GM12801 (cell line): ENCODE data around the gene ITGA4.

Source experiments
- TF ChIP-seq, protein P1 (sequence below): IDR thresholded peaks from one replicate; pipeline ENCODE4 v1.5.1; 2011; ENCODE audit warnings: control low read depth; ENCODE audit not compliant: insufficient read length; ENCODE audit errors: extremely low read depth

ITGA4 gene

DNA sequence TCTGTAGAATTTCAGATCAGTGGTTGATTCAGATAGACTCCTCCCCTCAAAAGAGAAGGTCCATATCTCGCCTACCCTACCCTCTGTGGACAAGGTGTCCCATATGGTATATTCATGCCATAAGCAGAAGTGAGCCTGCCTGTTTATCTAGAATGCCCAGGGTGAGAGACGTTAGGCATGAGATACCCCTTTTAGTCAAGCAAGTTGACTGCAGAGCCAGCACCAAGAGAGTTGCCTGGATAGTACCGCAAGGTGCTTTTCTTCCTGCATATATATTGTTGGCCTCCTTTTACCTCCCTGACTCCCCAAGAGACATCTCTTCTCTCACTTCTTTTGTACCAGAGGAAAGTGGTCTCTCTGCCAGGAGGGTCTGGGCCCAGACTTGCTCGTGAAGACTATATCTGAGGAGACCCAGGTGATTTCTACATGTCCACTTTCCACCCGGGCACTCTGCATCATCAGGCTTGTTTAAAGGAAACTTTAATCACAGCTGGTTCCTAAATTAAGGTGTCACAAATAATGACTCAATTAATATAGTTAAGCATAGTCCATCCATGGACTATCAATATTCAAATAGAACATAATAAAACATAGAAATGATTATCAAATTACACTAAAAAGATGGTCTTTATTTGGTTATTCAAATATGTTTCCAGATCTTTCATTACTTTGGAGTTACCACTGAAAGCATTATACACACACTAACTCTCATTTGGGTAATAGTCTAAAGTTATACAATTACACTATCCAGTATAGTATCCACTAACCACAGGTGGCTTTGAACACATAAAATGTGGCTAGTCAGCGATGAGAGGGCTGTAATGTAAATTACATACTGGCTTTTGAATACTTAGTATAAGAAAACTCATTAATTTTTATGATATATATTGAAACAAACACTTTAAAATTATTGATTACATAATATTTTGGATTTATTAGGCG is 4.1 kb downstream of the ITGA4 start:
- TF ChIP-seq, protein P1, sequence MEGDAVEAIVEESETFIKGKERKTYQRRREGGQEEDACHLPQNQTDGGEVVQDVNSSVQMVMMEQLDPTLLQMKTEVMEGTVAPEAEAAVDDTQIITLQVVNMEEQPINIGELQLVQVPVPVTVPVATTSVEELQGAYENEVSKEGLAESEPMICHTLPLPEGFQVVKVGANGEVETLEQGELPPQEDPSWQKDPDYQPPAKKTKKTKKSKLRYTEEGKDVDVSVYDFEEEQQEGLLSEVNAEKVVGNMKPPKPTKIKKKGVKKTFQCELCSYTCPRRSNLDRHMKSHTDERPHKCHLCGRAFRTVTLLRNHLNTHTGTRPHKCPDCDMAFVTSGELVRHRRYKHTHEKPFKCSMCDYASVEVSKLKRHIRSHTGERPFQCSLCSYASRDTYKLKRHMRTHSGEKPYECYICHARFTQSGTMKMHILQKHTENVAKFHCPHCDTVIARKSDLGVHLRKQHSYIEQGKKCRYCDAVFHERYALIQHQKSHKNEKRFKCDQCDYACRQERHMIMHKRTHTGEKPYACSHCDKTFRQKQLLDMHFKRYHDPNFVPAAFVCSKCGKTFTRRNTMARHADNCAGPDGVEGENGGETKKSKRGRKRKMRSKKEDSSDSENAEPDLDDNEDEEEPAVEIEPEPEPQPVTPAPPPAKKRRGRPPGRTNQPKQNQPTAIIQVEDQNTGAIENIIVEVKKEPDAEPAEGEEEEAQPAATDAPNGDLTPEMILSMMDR = no peak

DNA sequence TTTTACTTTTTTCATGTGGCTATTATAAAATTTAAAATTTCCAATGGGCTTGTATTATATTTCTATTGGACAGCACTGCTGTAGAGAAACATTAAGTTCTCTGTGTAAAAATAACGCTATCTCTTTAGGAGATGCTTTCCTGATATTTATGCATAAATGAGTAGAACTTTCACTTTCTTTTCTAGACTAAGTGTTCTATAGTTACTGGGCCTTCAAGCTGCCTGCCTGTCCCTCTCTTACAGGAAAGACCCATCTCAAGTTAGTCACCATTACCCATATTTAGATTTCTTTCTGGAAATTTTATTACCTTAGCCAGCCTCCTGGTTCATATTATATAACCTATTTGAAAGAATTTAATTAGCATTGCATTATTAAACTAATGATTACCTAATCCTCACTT is 4.8 kb downstream of the ITGA4 start:
- TF ChIP-seq, protein P1 = no peak

DNA sequence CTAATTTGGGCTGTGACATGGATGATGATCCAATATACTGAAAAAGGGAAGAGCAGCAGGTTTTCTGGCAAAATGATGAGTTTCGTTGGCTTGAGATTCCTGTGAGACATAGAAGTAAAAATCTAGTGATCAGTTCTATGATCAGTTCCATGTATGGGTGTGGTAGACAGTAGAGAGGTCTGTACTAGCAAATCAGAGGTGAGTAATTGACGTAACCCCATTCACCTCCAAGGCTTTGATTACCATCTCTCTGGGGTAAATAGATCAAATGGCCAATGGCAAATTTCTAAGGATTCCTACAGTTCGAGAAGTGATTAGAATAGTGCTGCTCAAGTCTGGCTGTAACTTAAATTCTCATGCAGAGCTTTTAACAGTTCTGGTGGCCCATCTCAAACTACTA is 6.4 kb downstream of the ITGA4 start:
- TF ChIP-seq, protein P1 = no peak

DNA sequence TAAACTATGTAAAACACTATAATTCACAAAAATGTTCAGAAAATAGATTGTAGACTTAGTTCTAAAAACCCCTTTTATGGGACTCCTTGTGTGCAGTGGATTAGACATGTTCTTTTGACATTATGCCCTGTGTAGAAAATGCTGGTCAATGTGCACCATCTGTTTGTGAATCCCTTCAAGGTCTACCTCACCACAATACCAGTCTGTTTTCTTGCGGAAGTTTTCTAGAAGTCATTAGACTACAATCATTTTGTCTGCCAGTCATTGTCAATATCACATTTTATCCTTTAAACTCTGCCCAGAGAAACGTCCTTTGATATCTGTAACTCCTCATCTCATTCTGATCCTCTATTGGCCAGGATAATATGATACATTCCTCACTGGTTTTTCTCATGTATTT is 7.8 kb downstream of the ITGA4 start:
- TF ChIP-seq, protein P1 = no peak

DNA sequence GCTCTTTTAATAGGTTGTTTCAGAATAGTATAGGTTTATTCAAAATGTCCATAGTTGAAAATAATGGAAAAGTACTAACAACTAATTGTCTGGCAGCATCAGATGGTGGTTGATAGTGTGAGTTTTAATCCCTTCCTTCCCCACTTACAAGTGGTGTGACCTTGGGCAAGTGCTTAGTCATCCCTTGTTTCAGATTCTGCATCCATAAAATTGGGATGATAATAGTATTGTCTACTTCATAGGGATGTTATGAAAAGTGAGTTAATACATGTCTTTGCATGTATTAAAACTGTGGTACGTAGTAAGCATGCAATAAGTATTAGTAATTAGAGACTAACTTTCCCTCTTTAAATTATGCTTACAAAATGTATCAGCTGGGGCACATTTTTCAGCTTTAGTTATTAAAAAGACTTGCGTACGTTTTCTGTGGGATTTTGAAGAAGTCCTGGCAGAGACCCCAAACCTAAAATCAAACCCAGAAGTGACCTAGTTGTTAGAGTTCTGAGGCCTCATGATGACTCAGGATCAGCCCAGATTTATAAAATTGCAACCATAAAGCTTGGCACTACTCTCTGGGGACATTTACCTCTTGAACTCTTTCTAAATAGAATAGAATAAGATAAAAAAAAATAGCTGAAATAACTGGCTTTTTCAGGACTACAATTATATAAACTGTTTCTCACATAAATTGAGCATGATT is 8.6 kb downstream of the ITGA4 start:
- TF ChIP-seq, protein P1 = no peak

DNA sequence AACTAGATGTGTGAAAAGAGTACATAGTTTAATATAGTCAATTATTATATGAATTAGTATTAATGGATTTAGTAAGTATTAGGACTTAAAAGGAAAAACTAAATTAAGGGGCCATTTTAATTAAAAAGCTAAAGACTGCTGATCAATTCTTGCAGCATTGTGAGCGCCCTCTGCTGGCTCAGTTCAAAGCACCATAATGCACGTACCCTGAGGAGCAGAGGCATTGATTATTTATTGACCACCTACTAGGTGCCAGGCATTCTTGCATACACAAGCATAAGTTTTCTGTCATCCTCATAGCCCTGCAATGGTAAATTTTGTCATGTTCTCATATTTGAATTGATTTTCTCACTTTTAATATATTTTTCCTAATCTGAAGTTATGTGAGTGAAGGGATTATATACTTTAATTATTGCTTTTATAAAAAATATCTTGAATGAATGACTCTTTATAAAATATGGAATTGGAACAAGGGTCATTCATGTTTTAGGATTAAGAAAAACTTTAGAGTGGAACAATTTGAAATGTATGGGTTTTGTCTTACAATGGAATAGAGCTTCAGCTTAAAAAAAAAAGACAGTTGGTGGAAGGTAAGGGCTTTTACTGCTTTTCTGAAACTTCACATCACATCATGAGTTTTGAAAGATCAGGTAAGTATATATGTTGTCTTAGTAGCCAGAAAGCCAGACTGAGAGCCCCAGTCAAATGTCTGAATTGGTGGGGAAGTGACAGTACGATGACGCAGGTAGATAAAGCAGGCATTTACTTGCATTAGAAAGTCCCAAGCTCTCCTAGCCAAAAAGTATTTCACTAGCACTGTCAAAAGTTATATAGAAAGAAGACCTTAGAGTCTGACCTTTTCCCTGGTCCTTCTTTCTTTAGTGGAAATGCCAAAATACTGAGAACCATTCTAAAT is 9.7 kb downstream of the ITGA4 start:
- TF ChIP-seq, protein P1 = no peak
